Mucosa of rectum (tissue), 2 donors: ENCODE results near the gene COTL1.

Experiments used
- H3K27ac ChIP-seq, 2 donors: one replicate each; pipeline ENCODE4 v1.7.0; 2013; ENCODE audit warnings: inconsistent platforms in 2 of 2, low read depth in 2 of 2, low read length in 2 of 2
- H3K27me3 ChIP-seq, 2 donors: one replicate each; pipeline ENCODE4 v1.7.0; 2013; ENCODE audit warnings: low read length in 2 of 2; ENCODE audit not compliant: control insufficient read depth in 2 of 2, insufficient read depth in 2 of 2
- H3K36me3 ChIP-seq, 2 donors: one replicate each; pipeline ENCODE4 v1.7.0; 2013; ENCODE audit warnings: low read length in 2 of 2; ENCODE audit not compliant: control insufficient read depth in 2 of 2, insufficient read depth in 2 of 2
- H3K4me1 ChIP-seq, 2 donors: one replicate each; pipeline ENCODE4 v1.7.0; 2013; ENCODE audit warnings: low read length in 2 of 2, mild to moderate bottlenecking in 1 of 2; ENCODE audit not compliant: control insufficient read depth in 2 of 2, insufficient read depth in 2 of 2
- H3K4me3 ChIP-seq, 2 donors: one replicate each; pipeline ENCODE4 v1.7.0; 2013; ENCODE audit warnings: low read length in 2 of 2
- H3K9ac ChIP-seq, 2 donors: one replicate each; pipeline ENCODE4 v1.7.0; 2013; ENCODE audit warnings: low read length in 2 of 2, low read depth in 1 of 2, mild to moderate bottlenecking in 1 of 2
- H3K9me3 ChIP-seq, 2 donors: one replicate each; pipeline ENCODE4 v1.7.0; 2013; ENCODE audit warnings: low read length in 2 of 2; ENCODE audit not compliant: control insufficient read depth in 2 of 2
- donor health status: healthy.
- donor health status: Normal muscosa, but diverticular disease.

Gene COTL1

DNA sequence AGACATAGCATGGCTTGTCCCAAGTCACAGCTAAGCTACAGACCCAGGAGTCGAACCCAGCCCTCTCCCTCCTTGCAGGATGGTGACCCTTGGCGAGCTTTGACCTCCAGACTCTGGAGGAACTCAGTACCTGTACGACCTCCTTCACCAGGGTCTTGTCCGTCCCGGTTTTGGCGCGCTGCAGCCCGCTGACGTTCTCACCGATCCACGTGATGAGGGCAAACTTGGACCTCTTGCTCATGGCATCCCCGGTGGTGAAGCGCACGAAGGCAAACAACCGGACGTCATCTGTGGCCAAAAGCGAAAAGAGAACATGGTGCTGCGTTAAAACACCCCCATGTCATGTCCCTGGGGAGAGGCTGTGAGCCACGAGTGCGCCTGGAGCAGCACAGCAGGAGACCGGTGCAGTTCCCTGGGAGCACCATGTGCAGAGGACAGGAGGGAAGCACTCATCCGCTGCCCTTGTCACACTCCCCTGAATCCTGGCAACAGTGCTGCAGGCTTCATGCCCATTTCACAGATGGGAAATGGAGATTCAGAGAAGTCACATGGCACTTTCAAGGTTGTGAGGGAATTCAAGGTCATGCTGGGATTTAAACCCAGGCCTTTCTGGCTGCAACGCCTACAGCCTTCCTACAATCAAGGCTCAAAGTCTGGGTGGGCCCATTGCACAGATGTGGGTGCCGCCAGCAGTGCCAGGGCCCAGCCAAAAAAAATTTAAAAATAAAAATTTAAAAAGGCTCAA, 27.7 kb downstream of the COTL1 start:
- H3K4me1 ChIP-seq, result peaks cover 14% of the 10 kb centered on the region in 2 donors
- no peak overlapping the region for H3K4me3 ChIP-seq
- no peak overlapping the region for H3K27ac ChIP-seq

DNA sequence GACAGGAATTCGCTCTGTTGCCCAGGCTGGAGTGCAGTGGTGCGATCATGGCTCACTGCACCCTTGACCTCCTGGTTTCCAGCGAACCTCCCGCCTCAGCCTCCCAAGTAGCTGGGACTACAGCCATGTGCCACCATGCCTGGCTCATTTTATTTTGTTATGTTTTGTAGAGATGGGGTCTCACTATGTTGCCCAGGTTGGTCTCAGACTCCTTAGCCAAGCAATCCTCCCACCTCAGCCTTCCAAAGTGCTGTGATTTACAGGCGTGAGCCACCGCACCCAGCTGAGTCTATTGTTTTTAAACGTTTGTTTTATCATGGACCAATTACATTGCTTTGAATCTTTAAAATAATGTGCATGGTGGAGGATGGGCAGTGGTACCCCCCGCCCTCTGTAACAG, 28.9 kb downstream of the COTL1 start:
- no peaks in the 10 kb centered on the region for H3K27me3 ChIP-seq
- H3K36me3 ChIP-seq, result peaks cover 8 to 12% of the 10 kb centered on the region in 2 donors
- H3K27ac ChIP-seq, result no peak overlapping the region
- H3K4me3 ChIP-seq, result no peak overlapping the region
- H3K9ac ChIP-seq, result no peak overlapping the region
- H3K9me3 ChIP-seq, result no peaks in the 10 kb centered on the region
- peaks cover 4 to 8% of the 10 kb centered on the region in 2 donors for H3K4me1 ChIP-seq

More for the DNA sequence above, 27.7 kb downstream of the COTL1 start:
- H3K9ac ChIP-seq, result no peak overlapping the region
- H3K27me3 ChIP-seq, result no peaks in the 10 kb centered on the region
- H3K36me3 ChIP-seq, result peaks cover 6 to 12% of the 10 kb centered on the region in 2 donors
- H3K9me3 ChIP-seq, result no peaks in the 10 kb centered on the region

DNA sequence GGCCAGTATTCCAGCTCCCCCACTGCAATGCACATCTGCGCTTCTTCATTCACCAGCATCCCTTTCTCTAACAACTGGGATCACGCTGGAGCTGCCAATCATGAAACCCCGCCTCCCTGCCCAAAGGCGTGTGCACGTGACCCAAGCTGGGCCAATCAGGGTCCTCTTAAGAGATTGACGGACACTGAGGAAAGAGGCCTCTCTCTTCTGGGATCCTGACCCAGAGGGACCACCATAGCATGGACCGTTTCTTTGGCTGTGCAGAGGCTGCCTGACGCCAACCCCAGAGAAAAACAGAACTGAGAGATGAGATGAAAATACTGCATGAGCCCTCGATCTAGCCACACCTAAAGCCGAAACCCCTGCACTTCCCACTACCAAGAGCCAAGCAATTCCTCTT, 32.0 kb downstream of the COTL1 start:
- no peak overlapping the region for H3K27ac ChIP-seq

DNA sequence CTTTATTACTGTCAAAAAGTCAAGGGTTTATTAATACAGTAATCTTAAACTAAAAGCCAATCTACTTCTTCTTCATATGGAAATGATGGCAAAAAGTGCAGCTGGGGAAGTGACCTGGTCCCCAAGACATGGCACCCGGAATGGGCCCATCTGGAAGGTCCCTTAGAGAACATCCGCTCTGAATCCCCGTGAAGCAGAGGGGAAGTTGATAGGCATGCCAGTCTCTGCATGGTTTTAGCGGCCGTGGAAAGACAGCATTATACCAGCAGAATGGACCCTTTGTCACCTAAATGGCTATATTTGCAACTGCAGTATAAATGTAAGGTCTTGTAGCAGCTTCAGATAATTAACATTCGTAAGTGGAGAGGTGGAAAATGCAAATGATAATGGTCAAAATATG, 32.4 kb downstream of the COTL1 start:
- Histone ChIP-seq H3K9me3 (no peaks in the 10 kb centered on the region), H3K9ac (no peak overlapping the region), H3K4me3 (no peak overlapping the region), H3K36me3 (peaks cover 8 to 12% of the 10 kb centered on the region in 2 donors), H3K27ac (no peak overlapping the region), H3K4me1 (peaks cover 0 to 8% of the 10 kb centered on the region in 2 donors), H3K27me3 (no peaks in the 10 kb centered on the region)

More for the DNA sequence above, 32.0 kb downstream of the COTL1 start:
- Histone ChIP-seq H3K36me3 (peaks cover 8 to 12% of the 10 kb centered on the region in 2 donors), H3K27me3 (no peaks in the 10 kb centered on the region), H3K4me3 (peak overlapping the region in 1 of 2 donors; percentile 10), H3K9me3 (no peaks in the 10 kb centered on the region), H3K9ac (no peak overlapping the region), H3K4me1 (peaks cover 0 to 8% of the 10 kb centered on the region in 2 donors)

DNA sequence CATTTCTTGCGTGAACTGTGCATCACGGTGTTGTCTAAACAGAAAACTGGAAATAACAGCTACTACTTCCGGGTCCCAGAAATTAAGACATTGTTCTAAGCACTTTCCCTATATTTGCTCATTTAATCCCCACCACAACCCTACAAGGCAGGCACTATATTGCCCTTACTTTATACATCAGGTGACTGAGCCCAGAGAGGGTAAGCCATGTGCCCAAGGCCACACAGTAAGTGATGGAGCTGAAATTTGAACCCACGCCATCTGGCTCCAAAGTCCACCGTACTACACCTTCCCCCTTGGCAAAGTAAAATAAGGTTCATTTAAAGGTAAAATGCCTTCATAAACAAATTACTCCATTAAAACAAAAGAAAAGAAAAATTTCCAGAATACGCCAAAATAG, 33.2 kb downstream of the COTL1 start:
- no peak overlapping the region for H3K27ac ChIP-seq
- H3K36me3 ChIP-seq, result peaks cover 4 to 9% of the 10 kb centered on the region in 2 donors
- H3K9ac ChIP-seq, result no peak overlapping the region

DNA sequence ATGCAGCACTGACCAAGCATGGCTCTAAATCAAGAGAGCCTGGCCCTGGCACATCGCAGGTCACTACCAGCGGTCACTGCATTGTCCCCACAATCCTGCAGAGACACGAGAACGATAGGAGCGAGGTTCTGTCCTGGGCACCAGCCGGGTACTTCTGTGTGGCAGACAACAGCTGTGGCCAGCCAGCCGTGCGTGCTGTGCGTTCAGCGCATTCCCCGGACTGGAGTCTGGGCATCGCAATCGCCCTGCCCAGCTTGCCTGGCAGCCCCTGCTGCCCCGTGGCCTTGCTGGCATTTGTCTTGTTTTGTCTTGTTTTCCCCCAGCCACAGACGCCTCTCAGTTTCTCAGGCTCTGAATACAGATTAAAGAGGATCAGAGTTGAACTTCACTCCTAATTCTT, 33.9 kb downstream of the COTL1 start:
- peaks cover 0 to 4% of the 10 kb centered on the region in 2 donors for H3K4me1 ChIP-seq
- H3K9ac ChIP-seq, result no peak overlapping the region
- H3K9me3 ChIP-seq, result no peaks in the 10 kb centered on the region
- H3K36me3 ChIP-seq, result peaks cover 2% of the 10 kb centered on the region in 2 donors
- H3K27ac ChIP-seq, result no peak overlapping the region
- H3K27me3 ChIP-seq, result no peaks in the 10 kb centered on the region
- H3K4me3 ChIP-seq, result no peak overlapping the region

More for the DNA sequence above, 33.2 kb downstream of the COTL1 start:
- H3K9me3 ChIP-seq, result no peaks in the 10 kb centered on the region
- no peak overlapping the region for H3K4me3 ChIP-seq
- peaks cover 0 to 4% of the 10 kb centered on the region in 2 donors for H3K4me1 ChIP-seq
- H3K27me3 ChIP-seq, result no peaks in the 10 kb centered on the region

DNA sequence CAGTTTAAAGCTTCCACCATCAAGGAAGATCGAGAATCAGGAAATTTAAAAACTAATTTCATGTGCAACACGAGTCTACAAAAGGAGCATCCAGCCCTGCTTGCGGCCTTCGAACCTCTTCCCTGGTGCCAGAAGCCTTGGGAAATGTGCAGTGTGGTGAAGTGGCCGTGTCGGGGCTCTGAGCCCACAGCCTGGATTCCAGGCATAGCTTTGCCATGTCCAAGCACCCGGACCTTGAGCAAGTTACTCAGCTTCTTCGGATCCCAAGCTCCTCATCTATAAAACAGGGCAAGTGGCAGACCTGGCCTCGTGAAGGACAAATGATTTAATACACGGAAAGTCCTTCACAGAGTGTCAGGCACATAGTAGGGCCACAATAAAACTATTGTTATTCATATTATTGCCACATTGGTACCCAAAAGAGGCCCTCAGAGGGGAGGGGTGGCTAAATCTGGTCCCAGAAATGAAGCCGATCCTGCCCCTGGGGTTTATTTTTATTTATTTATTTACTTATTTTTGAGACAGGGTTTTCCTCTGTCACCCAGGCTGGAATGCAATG, 34.8 kb downstream of the COTL1 start:
- H3K36me3 ChIP-seq, result peaks cover 2% of the 10 kb centered on the region in 2 donors

DNA sequence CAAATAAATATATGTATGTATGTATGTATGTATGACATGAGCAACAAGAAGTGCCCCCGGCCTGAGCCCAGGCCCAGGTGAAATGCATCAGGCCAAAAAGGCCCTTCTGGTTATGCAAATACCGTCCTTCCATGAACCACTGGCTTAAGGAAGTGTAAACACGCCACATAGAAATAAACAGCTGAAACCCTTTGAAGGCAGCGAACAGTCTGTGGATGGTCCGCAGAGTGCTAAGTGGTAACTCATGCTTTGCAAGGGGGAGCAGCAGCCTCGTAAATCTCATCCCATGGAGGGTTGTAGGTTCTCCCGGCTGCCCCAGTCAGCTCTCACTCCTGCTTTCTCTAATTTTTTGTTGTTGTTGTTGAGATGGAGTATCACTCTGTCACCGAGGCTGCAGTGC, 36.7 kb downstream of the COTL1 start:
- Histone ChIP-seq H3K27ac (no peak overlapping the region), H3K9ac (no peak overlapping the region), H3K27me3 (no peaks in the 10 kb centered on the region), H3K36me3 (peaks cover 0 to 2% of the 10 kb centered on the region in 2 donors), H3K9me3 (no peaks in the 10 kb centered on the region), H3K4me3 (no peak overlapping the region), H3K4me1 (peaks cover 0 to 8% of the 10 kb centered on the region in 2 donors)

More for the DNA sequence above, 34.8 kb downstream of the COTL1 start:
- Histone ChIP-seq H3K27me3 (no peaks in the 10 kb centered on the region), H3K4me3 (no peak overlapping the region), H3K9me3 (no peaks in the 10 kb centered on the region), H3K4me1 (peaks cover 0 to 4% of the 10 kb centered on the region in 2 donors), H3K27ac (no peak overlapping the region), H3K9ac (no peak overlapping the region)

DNA sequence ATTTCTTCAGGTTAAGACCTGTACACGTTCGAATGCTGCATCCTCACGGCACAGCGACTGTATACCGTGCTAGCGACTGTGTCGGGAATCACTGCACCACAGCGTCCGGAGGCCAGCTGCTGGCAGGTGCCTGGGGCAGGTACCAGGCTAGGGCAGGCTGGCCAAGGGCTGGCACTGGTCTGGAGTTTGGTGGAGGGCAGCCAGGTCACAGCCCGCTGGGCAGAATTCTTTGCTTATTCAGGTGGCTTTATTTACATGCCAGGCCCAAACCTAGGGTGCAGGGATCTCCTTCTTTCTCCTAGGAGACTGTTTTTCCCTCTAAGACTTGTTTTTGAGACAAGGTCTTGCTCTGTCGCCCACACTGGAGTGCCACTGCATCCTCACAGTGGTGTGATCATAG, 37.9 kb downstream of the COTL1 start:
- peaks cover 0 to 2% of the 10 kb centered on the region in 2 donors for H3K36me3 ChIP-seq
- peaks cover 0 to 5% of the 10 kb centered on the region in 2 donors for H3K4me1 ChIP-seq
- H3K27me3 ChIP-seq, result no peaks in the 10 kb centered on the region
- no peak overlapping the region for H3K9ac ChIP-seq
- H3K4me3 ChIP-seq, result no peak overlapping the region
- no peak overlapping the region for H3K27ac ChIP-seq
- H3K9me3 ChIP-seq, result no peaks in the 10 kb centered on the region

DNA sequence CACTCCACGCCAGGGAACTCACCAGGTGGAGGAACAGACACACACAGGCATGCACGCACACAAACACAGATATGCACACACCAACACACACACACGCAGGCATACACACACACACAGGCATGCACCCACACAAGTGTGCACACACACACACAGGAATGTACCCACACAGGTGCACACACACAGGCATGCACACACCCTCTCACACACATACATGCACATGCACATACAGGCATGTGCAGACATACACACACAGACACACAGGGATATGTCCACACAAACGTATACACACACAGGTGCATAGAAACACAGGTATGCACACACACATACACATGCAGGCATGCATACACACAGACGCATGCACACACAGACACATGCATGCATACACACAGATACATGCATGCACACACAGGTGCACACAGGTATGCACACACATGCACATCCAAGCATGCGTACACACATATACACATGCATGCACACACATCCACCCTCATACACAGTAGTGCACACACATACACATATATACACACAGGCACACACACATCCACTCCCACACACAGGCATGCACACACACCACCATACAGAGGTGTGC, 39.2 kb downstream of the COTL1 start:
- Histone ChIP-seq H3K4me1 (peaks cover 0 to 3% of the 10 kb centered on the region in 2 donors), H3K9ac (no peak overlapping the region), H3K27me3 (no peaks in the 10 kb centered on the region), H3K36me3 (no peaks in the 10 kb centered on the region), H3K27ac (no peak overlapping the region), H3K4me3 (no peak overlapping the region), H3K9me3 (no peaks in the 10 kb centered on the region)
